ENCODE results near the gene PRELP.
"Not testable (repeated sequence)": the region's sequence is repeated elsewhere in the genome, so short reads cannot be mapped to it uniquely, and the experiment has no call there.

Gene PRELP

DNA sequence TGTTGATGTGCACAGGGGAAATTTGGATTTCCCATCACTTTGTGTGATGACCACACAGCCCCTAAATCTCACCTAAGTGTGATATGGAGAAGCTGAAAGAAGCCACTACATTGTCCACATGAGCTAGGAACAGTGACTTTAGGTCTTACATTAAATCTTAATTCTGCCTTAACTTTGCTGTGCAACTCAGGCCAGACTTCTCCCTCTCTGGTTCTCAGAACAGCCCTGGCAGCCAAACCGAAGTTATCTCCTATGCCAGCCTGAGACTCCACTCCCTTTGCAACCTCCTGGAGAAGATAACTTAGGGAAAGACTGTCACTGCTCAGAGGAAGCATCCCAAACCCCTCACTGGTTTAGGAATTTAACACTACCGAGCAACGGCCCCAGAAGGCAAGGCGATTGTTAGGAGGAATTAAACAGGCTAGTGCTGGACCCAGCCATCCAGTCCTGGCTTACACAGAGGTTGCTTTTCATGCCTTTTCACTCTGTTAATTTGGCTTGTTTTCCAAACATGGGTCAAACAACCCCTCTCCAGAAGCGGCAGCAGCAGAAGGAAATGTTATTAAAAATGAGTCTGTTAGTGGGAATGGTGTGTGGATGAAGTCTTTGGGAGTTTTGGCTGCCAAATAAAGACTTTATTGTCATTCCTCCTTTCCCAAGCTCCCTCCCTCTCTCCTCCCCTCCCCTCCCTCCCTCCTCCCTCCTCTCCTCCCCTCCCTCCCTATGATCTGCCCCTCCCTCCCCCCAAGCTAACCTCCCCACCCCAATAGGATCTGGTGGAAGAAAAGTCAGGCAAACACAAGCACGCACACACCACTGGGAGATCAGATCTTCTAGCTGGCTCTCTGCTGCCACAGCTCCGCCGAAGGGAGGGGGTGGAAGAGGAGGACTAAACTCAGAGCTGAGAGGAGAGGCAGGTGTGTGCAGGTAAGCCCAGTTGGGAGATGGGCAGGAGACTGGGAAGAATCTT lies at the start of gene PRELP:
TSS of gene PRELP (plus strand) at position 795 of the 970 bp plus-strand sequence. CDS start 7,379 bp downstream, outside the sequence.
- no peak for DNase-seq

DNA sequence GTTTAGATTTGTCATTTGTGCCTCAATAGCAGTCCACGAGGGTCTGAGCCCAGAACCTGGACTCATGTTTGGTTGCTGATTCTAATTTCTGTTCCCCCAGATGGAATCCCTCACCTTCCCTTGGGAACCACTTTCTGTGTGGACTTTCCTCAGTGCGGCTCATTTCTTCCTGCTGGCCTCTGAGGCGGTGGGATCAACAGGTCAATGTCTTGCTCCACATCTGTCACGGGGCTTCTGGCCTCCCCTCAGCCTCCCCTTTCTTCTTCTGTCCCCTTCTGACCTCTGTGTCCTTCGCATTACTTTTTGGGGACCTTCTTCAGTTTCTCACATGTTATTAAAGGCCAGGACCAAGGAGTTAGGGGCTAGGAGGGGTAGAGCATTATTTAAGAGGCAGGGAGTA lies 49.2 kb upstream of the PRELP start:
- DNase-seq, result no peak

DNA sequence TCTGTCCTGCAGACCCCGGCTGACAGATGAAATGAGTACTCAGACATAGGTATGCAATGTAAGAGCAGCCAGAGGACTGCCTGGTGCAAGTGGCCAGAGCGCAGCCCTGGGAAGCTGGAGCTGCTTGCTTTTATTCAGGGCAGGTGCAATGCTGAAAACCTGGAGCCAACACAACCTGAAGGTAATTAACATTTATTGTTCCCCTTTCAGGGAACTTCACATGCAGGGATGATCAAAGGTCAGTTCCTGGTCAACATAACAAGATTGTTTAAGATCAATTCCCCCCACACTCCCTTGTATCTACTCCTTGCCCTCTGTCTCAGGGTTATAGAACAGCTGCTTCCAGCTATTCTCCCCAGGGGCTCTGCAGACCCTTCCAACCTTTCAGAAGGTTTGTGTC lies 48.7 kb upstream of the PRELP start:
- no peak for DNase-seq

DNA sequence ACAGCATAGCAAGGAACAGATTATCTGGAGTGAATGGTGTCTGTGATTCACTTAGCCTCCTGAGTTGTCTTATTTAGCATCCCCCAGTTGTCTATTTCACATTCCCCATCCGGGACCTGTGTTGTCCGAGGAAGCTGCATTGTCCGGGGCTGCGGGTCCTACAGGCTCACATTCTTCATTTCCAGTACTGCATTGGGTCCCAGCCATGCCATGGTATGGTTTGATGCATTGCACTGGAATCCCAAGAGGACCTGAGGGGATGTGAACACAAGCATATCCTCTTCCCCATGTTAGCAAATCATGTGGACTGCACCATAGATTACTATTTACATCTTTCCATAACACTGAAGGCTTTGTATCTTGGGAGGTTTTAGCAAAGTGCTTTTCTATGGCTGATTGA lies 48.2 kb upstream of the PRELP start:
- DNase-seq, result no peak

DNA sequence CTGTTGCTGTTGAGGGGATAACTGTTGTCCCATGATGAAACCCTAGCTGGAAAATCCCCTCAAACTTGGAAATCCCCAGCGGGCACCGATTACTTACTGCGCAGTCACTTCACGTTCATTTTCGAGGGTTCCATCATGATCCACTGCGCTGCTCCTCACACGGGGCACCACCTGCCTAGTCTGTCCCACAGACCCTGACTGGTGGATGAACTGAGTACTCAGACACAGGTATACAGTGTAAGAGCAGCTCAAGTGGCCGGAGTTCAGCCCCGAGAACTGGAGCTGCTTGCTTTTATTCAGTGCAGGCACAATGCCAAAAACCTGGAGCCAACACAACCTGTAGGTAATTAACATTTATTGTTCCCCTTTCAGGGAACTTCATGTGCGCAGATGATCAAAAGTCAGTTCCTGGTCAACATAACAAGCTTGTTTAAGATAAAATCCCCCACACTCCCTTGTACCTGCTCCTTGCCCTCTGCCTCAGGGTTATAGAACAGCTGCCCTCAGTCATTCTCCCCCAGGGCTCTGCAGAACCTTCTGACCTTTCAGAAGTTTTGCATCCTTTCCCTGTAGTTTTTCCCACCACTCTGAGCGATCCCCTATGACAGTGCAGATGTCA lies 46.5 kb upstream of the PRELP start:
- no peak for DNase-seq

DNA sequence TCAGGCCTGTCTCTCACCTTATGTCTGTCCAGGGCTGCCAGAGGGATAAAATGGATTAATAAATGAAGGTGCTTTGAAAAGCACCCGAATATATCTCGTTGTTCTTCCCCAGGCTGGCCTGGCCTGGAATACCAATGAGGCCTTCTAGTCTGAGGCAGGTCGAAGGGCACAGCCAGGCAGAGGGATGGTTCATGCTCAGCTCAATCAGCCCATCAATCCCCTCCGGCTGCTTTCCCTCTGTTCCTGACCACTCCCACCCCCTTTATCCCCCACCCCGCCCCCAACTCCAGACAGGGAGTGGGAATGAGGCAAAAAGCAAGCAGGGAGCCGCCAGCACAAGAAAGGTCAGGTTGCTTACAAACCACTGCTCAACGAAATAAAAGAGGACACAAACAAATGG lies 40.0 kb upstream of the PRELP start:
- DNase-seq, result no peak

DNA sequence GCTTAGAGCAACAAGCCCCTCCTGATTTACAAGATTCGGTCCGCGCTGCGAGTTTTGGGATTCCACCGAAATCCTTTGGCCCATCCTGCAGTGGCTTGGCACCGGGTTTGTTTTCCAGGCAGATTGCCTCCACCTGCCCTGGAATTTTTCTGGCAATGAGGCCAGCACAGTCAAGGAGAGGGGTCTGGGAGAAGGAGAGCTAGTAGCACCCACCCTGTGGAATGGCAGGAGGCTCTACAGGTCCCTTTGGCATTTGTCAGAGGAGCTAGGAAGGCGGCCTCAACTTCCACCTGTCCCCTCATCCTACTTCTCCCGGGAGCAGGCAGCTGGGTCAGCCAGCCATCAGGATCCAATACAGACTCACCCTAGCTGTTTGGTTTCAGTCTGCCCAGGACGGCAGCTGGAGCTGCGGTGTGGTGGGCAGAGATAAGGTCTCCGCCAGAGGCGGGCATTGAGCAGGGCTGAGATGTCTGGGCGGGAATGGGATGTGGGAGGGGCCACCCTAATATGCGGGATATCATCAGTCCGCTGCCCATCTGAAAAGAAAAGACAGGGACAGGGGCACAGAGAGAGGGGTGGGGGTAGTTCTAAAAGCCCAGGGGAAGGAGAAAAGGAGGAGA lies 37.8 kb upstream of the PRELP start:
- DNase-seq, result peak; percentile 31

DNA sequence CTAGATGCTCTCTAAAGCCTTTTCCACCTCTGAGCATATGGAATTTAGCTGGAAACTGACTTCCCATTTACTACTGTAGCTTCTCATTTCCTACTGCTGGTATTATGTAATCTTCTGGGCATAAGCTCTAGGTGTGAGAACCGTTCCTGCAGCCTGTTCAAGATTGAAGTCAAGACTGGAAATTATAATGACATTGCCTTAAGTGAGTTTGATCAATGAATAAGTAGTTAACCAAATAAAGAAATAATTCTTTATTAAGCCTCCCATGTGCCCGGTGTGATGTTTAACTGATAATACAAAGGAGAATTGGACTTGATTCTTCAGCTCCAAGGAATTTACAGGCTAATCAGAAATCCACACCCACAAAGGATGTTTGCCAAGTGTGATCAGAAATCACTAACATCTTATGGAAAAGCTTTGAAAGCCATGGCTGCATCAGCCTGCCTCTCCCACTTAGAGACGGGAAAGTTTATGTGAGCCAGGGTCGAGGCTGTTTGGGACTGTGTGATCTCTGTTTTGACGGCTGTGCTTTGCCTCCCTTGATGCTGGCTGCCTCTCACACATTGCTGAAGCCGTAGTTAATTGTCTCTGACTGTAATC lies 36.4 kb upstream of the PRELP start:
- no peak for DNase-seq

DNA sequence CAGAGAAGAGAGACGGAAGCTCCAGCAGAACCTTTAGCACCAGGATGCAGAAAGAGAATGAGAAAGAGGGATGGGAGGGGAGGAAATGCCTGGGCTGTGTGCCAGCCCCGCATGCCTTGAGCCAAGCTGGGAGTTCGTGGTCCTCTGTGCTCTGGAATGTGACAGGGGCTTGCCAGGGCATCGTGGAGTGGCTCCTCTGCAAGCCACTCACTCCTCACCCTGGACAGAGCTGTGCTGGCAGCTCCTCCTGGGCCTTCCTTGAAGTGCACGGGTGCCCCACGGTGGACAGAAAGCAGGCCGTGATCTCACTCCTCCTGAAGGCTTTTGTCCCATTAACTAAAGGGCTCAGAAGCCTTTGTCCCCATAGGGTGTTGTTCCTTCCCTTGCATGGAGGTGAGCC lies 34.8 kb upstream of the PRELP start:
- DNase-seq, result peak; percentile 38

DNA sequence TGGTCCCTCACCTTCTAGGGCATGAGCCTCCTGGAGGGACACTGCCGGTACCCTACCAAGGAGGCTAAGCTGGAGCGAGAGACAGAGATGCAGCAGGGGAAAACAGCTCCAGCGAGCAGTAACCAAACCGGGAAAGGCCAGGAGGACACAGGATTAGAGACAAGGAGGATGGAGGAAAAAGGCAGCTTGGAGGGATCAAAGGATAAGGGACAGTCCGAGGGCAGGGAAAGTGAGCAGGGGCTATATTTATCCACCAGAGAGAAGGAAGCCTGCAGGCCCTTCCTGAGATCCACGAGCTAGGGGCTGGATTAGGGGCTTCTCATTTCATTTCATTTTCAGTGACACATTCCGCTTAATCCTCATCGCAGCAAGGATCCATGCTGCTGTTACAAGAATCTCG lies 33.8 kb upstream of the PRELP start:
- no peak for DNase-seq

DNA sequence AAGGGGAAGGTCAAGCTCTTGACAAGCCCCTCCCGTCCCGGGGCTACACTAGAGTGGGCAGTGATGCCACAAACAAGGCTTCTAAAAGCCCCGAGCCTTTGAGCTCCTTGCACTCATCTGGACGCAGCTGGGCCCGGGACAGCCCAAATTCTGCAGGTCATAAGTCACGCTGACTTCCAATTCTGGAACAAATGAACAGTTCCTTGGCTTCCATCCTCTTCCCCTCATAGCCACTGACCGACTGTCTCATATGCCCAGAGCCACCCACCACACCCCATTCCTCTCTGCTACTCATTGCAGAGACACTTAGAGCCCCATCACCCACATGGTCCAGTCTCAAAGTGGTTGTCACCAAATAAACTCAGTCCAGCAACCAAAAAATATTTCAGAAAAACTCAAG lies 32.8 kb upstream of the PRELP start:
- no peak for DNase-seq

DNA sequence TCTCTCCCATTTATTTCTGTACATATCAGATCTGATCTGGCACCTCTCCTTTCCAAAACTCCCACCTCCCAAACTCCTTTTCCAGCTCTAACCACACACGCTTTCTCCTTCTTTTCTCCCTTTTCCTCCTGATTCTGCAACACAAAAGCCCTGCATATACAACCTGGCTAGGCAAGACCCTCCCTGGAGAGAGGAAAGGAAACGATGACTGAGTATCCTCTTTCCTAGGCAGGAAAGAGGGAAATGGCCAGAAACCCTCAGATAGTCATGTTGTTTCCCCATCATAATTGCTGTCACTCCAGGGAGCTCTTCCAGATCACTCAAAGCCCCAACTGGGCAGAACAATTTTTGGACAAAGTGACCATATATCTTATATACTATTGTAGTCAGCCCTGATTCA lies 32.3 kb upstream of the PRELP start:
- DNase-seq, result no peak

DNA sequence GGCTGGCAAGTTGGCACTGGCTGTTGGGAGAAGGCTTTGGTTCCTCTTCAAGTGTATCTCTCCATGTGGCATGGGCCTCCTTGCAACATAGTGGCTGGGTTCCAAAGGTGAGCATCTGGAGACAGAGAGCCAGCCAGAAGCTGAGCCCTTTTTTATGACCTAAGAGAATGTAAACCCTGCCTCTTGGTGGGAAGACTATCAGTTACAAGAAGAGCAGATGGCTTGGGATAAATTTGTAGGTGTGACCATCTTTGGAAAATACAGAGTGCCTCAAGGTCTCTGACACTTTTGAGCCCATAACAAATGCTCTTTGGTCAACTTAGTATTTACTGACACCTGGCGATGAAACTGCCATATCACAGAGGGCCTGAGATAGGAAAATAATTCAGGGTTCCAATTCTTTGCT lies 31.4 kb upstream of the PRELP start:
- DNase-seq, result no peak

DNA sequence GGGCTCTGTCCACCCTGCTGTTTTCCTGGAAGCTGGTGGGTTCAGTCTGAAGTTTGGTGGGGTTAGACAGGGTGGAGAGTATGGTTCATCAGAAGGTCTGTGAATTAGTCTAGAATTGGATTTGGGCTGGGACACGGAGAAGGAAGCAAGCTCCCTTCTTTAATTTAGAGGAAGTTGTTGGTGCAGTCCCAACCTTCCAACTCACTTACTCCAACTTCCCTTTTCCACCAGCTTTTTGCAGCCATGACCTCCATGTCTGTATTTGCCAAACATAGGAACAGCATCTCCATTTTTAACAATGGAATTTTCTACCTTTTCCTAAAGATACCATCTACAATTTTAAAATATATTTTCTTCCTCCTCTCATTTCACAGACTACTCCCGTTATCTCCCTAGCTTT lies 28.5 kb upstream of the PRELP start:
- DNase-seq, result no peak

DNA sequence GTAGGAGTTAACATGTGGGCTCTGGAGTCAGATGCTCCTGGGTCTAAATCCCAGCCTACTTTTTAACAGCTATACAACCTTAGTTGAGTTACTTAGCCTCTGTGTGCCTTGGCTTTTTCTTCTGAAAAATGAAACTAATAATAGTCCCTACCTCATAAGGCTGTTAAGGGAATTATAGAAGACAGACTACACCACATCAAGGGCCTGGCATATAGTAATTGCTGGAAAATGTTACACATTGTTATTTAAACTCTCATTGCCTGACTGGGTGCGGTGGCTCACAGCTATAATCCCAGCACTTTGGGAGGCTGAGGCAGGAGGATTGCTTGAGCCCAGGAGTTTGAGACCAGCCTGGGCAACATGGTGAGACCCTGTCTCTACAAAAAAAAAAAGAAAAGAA lies 28.0 kb upstream of the PRELP start:
- not testable (repeated sequence) for DNase-seq

DNA sequence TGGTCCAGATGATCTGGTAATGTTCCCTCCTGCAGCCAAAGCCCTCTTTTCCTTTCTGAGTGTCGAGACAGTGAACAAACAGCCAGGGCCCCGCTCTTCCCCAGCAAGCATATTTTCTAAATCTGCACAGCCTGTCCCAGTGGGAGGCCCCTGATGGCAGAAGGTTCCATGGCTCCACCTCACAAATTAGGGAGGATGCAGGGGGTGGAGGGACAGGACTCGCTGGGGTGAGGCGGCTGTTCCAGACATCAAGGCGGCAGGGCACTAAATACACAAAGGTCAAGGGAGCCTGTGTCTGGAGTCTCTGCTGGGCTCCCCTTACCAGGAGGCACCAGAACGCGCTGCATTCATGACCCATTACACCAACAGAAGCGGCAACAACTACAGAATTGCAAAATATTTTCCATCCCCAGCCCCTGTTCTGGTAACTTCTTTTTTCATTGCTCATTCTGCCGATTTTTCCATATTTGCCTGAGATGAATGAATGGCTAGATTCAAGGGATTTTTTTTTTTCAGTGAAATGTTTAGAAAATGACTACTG lies 27.0 kb upstream of the PRELP start:
- DNase-seq, result no peak

DNA sequence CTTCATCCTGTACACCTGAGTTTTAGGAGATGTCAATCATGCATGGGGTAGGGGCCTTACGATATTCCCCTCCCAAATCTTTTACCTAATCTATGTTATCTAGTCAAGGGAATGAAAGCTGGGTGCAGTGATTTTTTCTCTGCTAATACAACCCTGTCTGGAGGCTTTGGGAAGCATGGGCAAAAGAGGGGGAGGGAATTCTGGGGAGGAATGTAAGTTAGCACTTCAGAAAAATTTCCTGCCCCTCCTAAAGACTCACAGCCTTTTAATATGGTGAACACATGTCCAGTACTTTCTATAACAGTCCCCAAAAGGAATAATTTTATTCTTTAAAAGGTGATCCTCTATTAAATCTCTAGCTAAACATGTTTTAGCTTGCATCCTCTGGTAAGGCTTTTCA lies 25.6 kb upstream of the PRELP start:
- DNase-seq, result no peak

DNA sequence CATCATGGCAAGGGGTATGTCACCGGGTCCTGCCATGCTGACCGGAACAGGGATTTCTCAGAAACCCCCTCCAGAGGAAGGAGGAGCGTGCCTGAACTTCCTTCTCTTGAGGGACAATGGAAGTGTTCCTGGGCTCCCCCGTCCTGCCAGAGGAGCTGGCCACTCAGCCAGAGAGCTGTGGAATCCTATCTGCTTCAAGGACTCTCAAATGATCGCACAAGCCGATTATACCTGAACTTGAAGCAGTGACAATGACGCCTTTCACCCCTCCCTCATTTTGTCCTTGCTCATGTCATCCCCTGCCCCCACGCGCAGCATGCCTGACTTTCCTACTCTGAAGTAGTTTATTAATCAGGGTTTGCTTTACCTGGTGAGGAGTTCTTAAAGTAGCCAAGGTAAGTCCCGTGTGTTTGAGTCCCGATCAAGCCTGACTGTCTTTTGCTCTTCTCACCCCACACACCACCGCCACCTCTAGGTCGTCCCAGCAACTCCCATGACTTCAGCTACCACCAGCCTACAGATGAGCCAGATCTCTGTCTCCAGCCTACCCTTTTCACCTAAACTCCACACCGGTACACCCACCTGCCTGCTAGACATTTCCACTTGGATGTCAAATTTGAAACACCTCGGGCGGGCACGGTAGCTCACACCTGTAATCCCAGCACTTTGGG lies 25.0 kb upstream of the PRELP start:
- DNase-seq, result no peak

DNA sequence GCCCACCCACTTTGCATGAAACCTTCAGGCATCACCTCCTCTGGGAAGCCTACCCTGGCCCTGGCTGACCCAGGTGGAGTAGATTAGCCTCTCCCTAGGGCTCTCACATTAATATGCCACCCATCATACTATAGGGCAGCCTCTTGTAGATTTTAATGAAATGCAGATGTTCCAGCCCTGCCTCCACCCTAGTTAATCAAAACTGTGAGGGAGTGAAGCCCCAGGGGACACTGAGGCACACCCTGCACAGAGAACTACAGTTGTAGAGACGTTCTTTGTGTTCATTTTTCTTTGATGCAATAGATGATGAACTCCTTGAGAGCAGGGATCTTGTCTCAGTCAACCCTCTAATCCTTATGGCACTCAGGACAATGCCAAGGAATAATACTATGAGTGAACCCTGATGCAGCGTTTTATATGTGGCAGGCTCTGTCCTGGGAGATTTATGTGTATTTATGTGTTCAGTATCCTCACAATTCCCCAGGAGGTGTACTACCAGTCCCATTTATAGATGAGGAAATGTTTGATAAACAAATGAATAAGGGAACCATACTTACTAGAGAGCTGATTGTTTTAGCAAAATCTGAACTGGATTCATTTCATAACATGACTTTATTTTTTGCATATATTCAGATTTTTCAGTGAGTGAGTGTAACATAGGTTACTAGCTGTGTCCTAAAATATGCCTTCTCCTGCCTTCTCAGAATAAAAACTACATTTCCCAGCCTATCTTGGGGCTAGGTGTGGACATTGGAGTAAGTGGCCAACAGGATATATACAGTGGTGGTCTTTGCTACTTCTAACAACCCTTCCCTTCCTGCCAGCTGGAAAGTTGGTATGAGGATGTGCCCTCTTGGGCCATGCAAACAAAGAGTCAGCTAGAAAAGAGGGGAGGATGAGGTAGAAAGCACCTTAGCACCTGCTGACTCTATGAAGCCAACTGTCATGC lies 23.5 kb upstream of the PRELP start:
- no peak for DNase-seq

DNA sequence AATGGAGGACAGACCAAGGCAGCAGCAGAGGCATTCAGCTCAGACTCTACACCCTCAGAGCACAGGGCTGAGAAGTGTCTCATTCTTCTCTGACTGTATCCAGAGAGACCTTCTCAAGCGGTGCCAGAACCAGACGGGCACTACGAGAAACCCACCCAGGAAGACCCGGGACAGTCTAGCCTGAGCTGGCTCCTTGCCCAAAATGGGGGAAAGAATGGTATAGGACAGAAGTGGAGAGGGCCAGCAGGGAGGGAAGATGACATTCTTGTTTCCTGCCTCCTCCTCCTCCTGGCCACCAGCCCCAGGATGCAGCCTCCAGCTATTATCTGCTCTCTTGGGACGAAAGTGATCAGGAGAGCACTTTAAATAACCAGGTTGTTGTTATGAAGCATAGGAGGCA lies 22.6 kb upstream of the PRELP start:
- no peak for DNase-seq

DNA sequence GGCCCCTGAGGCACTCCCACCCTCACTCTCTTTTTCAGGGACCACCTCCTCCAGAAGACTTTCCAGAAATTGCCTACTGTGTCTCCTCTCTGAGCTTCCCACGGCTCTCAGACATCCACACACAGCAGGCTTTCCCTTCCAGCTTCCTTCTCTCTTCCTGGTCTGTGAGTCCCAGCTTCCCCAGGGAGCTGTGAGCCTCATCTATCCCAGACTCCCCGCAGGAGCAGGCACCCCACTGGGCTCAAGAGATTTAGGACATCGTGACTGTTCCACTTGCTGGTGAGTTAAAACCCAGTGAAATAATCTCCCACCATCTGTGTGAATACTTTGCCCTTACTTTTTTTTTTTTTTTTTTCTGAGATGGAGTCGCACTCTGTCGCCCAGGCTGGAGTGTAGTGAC lies 22.0 kb upstream of the PRELP start:
- no peak for DNase-seq
